Measurements from ENCODE around the gene GRIK4.
A peak's percentile ranks its signal among the peaks of the same experiment; 100 is the strongest.

The GRIK4 gene

DNA sequence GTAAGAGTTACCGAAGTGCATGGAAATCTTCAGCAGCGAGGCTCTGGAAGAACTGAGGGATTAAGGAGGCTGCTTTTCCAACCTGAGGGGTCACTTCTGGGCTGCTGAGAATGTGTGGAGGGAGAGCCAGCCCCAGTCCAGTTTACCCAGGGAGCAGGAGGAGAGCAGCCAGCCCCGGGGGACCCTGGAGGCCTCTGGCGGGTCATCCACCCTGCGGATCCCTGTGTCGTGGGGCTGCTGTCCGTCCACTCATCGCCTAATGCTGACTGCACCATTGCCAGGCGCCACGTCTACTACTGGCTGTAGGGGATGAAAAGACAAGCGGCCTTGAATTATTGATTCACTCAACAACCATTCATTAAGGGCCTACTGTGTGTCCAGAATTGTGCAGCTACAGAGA, 283.6 kb downstream of the GRIK4 start:
- no peak for ATAC-seq (ENCODE audit: low read depth)
- no peak overlapping the region for H3K4me3 ChIP-seq (ENCODE audit: severe bottlenecking)
- H3K27me3 ChIP-seq (ENCODE audit: insufficient read depth, poor library complexity, severe bottlenecking) = peaks cover 24% of the 10 kb centered on the region
- no peaks in the 10 kb centered on the region for H3K9me3 ChIP-seq (ENCODE audit: severe bottlenecking)
- no peak overlapping the region for H3K27ac ChIP-seq (ENCODE audit: poor library complexity, severe bottlenecking)
- H3K4me1 ChIP-seq (ENCODE audit: insufficient read depth, poor library complexity, severe bottlenecking) = no peaks in the 10 kb centered on the region
- no peak for TF ChIP-seq CTCF (IDR thresholded peaks at IDR 0.05; ENCODE audit: poor library complexity, severe bottlenecking)
- DNase-seq (ENCODE audit: low spot score) = no peak
- no peaks in the 10 kb centered on the region for H3K36me3 ChIP-seq (ENCODE audit: low read depth)

GRCh38 chr11:120797143-120797542, 285.6 kb downstream of the GRIK4 start:
- H3K4me3 ChIP-seq (ENCODE audit: severe bottlenecking) = no peak overlapping the region
- ATAC-seq (ENCODE audit: low read depth) (no peak), DNase-seq (ENCODE audit: low spot score) (no peak)
- no peaks in the 10 kb centered on the region for H3K9me3 ChIP-seq (ENCODE audit: severe bottlenecking)
- H3K36me3 ChIP-seq (ENCODE audit: low read depth) = no peaks in the 10 kb centered on the region
- H3K27me3 ChIP-seq (ENCODE audit: insufficient read depth, poor library complexity, severe bottlenecking) = peaks cover 11% of the 10 kb centered on the region
- no peaks in the 10 kb centered on the region for H3K4me1 ChIP-seq (ENCODE audit: insufficient read depth, poor library complexity, severe bottlenecking)
- H3K27ac ChIP-seq (ENCODE audit: poor library complexity, severe bottlenecking) = no peak overlapping the region
- no peak for TF ChIP-seq CTCF (IDR thresholded peaks at IDR 0.05; ENCODE audit: poor library complexity, severe bottlenecking)

DNA sequence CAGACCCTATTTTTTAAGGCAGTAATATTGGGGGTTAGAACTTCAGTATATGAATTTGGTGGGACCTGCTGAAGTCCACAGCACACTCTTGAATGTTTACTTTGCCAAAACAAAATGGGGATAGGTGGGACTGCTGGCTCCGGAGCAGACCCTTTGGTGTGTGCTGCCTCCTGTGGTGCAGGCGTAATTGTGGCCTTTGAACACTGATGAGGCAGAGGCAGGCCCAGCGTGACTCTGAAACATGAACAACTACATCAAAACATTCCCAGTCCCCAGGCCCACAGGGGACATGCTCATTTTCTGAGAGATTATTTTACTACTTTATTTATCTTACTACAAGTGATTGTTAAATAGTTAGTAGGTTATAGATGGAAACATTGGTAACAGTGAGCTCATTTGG, 287.3 kb downstream of the GRIK4 start:
- Histone ChIP-seq H3K9me3 (ENCODE audit: severe bottlenecking) (no peaks in the 10 kb centered on the region), H3K36me3 (ENCODE audit: low read depth) (no peaks in the 10 kb centered on the region), H3K4me3 (ENCODE audit: severe bottlenecking) (no peak overlapping the region), H3K27ac (ENCODE audit: poor library complexity, severe bottlenecking) (no peak overlapping the region), H3K27me3 (ENCODE audit: insufficient read depth, poor library complexity, severe bottlenecking) (peaks cover 2% of the 10 kb centered on the region), H3K4me1 (ENCODE audit: insufficient read depth, poor library complexity, severe bottlenecking) (no peaks in the 10 kb centered on the region)
- ATAC-seq (ENCODE audit: low read depth) (no peak), DNase-seq (ENCODE audit: low spot score) (no peak)
- no peak for TF ChIP-seq CTCF (IDR thresholded peaks at IDR 0.05; ENCODE audit: poor library complexity, severe bottlenecking)

GRCh38 chr11:120800206-120800605, 288.7 kb downstream of the GRIK4 start:
- no peak for ATAC-seq (ENCODE audit: low read depth)
- DNase-seq (ENCODE audit: low spot score) = no peak
- Histone ChIP-seq H3K4me1 (ENCODE audit: insufficient read depth, poor library complexity, severe bottlenecking) (no peaks in the 10 kb centered on the region), H3K4me3 (ENCODE audit: severe bottlenecking) (no peak overlapping the region), H3K36me3 (ENCODE audit: low read depth) (no peaks in the 10 kb centered on the region), H3K27ac (ENCODE audit: poor library complexity, severe bottlenecking) (no peak overlapping the region), H3K27me3 (ENCODE audit: insufficient read depth, poor library complexity, severe bottlenecking) (peaks cover 8% of the 10 kb centered on the region), H3K9me3 (ENCODE audit: severe bottlenecking) (no peaks in the 10 kb centered on the region)
- TF ChIP-seq CTCF (IDR thresholded peaks at IDR 0.05; ENCODE audit: poor library complexity, severe bottlenecking) = no peak

DNA sequence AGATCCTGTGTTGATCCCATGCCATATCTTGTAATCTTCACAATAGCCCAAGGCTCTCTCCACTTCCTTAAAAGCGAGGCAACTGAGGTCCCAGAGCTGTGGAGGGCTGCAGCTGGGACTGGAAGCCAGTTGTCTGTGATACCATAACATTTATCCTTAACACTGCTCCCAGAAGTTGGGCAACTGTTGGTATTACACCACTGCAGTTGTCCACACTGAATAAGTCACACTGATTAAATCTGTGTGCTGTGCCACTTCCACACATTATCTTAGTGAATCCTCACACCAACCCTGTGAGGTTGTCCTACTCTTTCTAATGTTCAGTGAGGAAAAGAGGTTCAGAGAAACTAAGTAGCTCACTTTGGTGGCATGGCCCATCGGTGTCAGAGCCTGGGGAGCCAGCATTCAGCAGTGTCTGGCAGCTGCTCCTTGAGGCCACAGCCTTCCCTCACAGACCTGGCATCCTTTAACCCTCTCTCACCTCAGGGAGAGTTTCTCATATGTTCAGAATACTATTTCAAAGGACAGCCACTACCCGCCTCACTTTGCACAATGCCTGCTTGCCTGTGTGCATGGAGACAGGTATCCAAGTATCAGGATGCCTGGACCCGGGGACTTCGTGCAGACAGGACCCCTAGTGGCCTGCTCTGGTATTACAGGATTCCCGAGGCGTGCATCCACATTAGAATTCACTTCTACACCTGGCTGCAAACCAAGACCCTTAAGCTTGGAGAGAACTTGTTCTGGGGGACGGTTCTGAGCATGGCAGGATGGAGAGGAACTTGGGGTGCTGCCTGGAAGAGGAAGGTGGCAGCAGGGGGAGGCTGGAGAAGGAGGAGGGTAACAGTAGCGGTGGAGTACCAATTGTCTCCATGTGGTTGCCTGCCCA, 290.5 kb downstream of the GRIK4 start:
- Histone ChIP-seq H3K9me3 (ENCODE audit: severe bottlenecking) (no peaks in the 10 kb centered on the region), H3K4me3 (ENCODE audit: severe bottlenecking) (no peak overlapping the region), H3K27me3 (ENCODE audit: insufficient read depth, poor library complexity, severe bottlenecking) (peaks cover 8% of the 10 kb centered on the region), H3K4me1 (ENCODE audit: insufficient read depth, poor library complexity, severe bottlenecking) (no peaks in the 10 kb centered on the region), H3K36me3 (ENCODE audit: low read depth) (no peaks in the 10 kb centered on the region), H3K27ac (ENCODE audit: poor library complexity, severe bottlenecking) (no peak overlapping the region)
- peak; percentile 82 for TF ChIP-seq CTCF (IDR thresholded peaks at IDR 0.05; ENCODE audit: poor library complexity, severe bottlenecking)
- ATAC-seq (ENCODE audit: low read depth) (peak; percentile 69), DNase-seq (ENCODE audit: low spot score) (no peak)

Measured in RWPE2 (cell line).